ENCODE data around the gene LY6G6C. TPM values are rescaled to one million over a fixed set of nuclear protein-coding genes. Genes with fewer than 3 reads are reported as not detected.

The LY6G6C gene
- total and polyA plus RNA-seq, 2 of the 13 experiments (the other 11 are each of a cell fraction or from before 2014, with no cell fraction given), result 0.15 TPM; not detected in 1

- H3K9ac ChIP-seq (ENCODE audit: insufficient read depth, low read depth, low read length), result no peak overlapping the region
- no peaks in the 10 kb centered on the region for H3K9me3 ChIP-seq (ENCODE audit: low read length)
- H3K4me2 ChIP-seq (ENCODE audit: low read depth, low read length), result no peak overlapping the region
- no peaks in the 10 kb centered on the region for H3K79me2 ChIP-seq (ENCODE audit: insufficient read depth, low read length)
- 89% methylated on average over 10 of the region's 11 CpGs for WGBS (ENCODE audit: low lambda C conversion rate)
- peaks cover 12% of the 10 kb centered on the region; the same call in 1 of the 2 replicates for H3K4me1 ChIP-seq (ENCODE audit: insufficient read depth, low read length)
- ATAC-seq, result peak; percentile 69
- no peak for DNase-seq (ENCODE audit: low spot score)
- H2AFZ ChIP-seq (ENCODE audit: low read length), result no peak overlapping the region
- in situ Hi-C loops (cut with HindIII; ENCODE audit: extremely low pct_ligation_motif_present, low pct_unique_long_range_greater_than_20kb), result no loop called here
- H3K4me3 ChIP-seq (replicated peaks in 1 of 3; ENCODE audit: insufficient read depth in 1 of 3, low read depth in 2 of 3, low read length in 3 of 3), result no peak overlapping the region
- peaks cover 54 to 64% of the 10 kb centered on the region in 2 experiments for H3K36me3 ChIP-seq (replicated peaks in 1 of 2; ENCODE audit: control insufficient read depth in 1 of 2, insufficient read depth in 2 of 2, low read length in 2 of 2)
- H3K27me3 ChIP-seq (ENCODE audit: control insufficient read depth in 1 of 2, insufficient read depth in 2 of 2, low read length in 2 of 2), result no peaks in the 10 kb centered on the region
- FAIRE-seq, result no peak
- H4K20me1 ChIP-seq (ENCODE audit: insufficient read depth, low read length), result no peaks in the 10 kb centered on the region
- H3K27ac ChIP-seq (ENCODE audit: extremely low read length, insufficient read depth, low read length), result no peak overlapping the region
- ChIA-PET CTCF (ENCODE audit: low intra/inter-chr PET ratio, low total read pairs) (interaction anchor here (0.8 to 1.2 kb wide), 2 partner anchors 9 to 84 kb away, joined by 3 to 5 read pairs; partner anchors contain the start of gene LY6G5C), POLR2A (interaction anchor here (0.5 kb wide), 1 partner anchor 68 kb away, joined by 3 read pairs; no protein-coding TSS in a partner anchor)
- intact Hi-C loops (cut with micrococcal nuclease; ENCODE audit: unreplicated experiment), result no loop called here
- no TSS peak for BruUV-seq (replicated peaks)
- TF ChIP-seq PCBP2 (optimal IDR thresholded peaks at IDR 0.05; ENCODE audit: low read depth, low read length, poor library complexity, severe bottlenecking) (no peak), CTCF (CRISPR knock-in tag; IDR thresholded peaks at IDR 0.05) (peak; percentile 69), RAD21 (CRISPR knock-in tag; IDR thresholded peaks at IDR 0.05) (peak; percentile 41; the same call in 1 of the 2 replicates), ZNF768 (CRISPR knock-in tag; IDR thresholded peaks at IDR 0.05) (peak; percentile 20; the same call in 1 of the 2 replicates), HES4 (CRISPR knock-in tag; IDR thresholded peaks at IDR 0.05; ENCODE audit: borderline replicate concordance) (no peak), ZNF687 (CRISPR knock-in tag; IDR thresholded peaks at IDR 0.05) (0 out of 2 replicates have a peak, but pooled peaks have one; percentile 12), TFAP4 (IDR thresholded peaks at IDR 0.05; ENCODE audit: borderline replicate concordance, low read depth) (no peak), STAG1 (CRISPR knock-in tag; IDR thresholded peaks at IDR 0.05) (peak; percentile 34; the same call in 1 of the 2 replicates)
Measured at GRCh38 chr6:31689249-31690110, 32.1 kb downstream of the LY6G6C start.

Data from HepG2 (cell line).